GM23338 (cell line): ENCODE results near the gene KIAA0586. TPM values are rescaled to one million over a fixed set of nuclear protein-coding genes. Genes with fewer than 3 reads are reported as not detected.
A peak's percentile ranks its signal among the peaks of the same experiment; 100 is the strongest.
"Not testable (repeated sequence)": the region's sequence is repeated elsewhere in the genome, so short reads cannot be mapped to it uniquely, and the experiment has no call there.

Experiments used
- ATAC-seq: fragments of 200-7000 bp; cut with Tn5 transposase; 3 replicates; pipeline ENCODE4 v1.9.1; 2020
- DNase-seq: peaks from one replicate; pipeline ENCODE4 v3.0.0-alpha.2; 2015; ENCODE audit warnings: low spot score
- H2AFZ ChIP-seq: fragments of 200-600 bp; sonication (generic); 2 replicates; pipeline ENCODE4 v1.8.0; 2016; ENCODE audit warnings: antibody characterized with exemption, mild to moderate bottlenecking, moderate library complexity
- H3F3A ChIP-seq: fragments of 200-600 bp; sonication (generic); replicated peaks from 2 replicates; pipeline ENCODE4 v1.8.0; 2017; ENCODE audit warnings: antibody characterized with exemption, mixed run types, low read depth
- H3K27ac ChIP-seq: fragments of 200-600 bp; sonication (generic); 2 replicates; pipeline ENCODE4 v1.6.1; 2016; ENCODE audit warnings: low read depth
- H3K27me3 ChIP-seq: fragments of 200-600 bp; sonication (generic); 2 replicates; pipeline ENCODE4 v1.8.0; 2016; ENCODE audit warnings: mild to moderate bottlenecking, mixed run types, moderate library complexity; ENCODE audit not compliant: insufficient read depth
- H3K36me3 ChIP-seq: fragments of 200-600 bp; sonication (generic); 2 replicates; pipeline ENCODE4 v1.8.0; 2016; ENCODE audit warnings: mild to moderate bottlenecking; ENCODE audit not compliant: insufficient read depth
- H3K4me1 ChIP-seq: fragments of 200-600 bp; sonication (generic); 2 replicates; pipeline ENCODE4 v1.8.0; 2016; ENCODE audit warnings: mild to moderate bottlenecking, moderate library complexity; ENCODE audit not compliant: insufficient read depth
- H3K4me2 ChIP-seq: fragments of 200-600 bp; sonication (generic); 2 replicates; pipeline ENCODE4 v1.7.1; 2017; ENCODE audit warnings: mixed run types
- H3K4me3 ChIP-seq: fragments of 200-600 bp; sonication (generic); 2 replicates; pipeline ENCODE4 v1.6.1; 2016; ENCODE audit warnings: mixed run types
- H3K79me2 ChIP-seq: fragments of 200-600 bp; sonication (generic); replicated peaks from 2 replicates; pipeline ENCODE4 v1.8.0; 2017; ENCODE audit warnings: mild to moderate bottlenecking; ENCODE audit not compliant: insufficient read depth
- H3K9me2 ChIP-seq: fragments of 200-600 bp; sonication (generic); 2 replicates; pipeline ENCODE4 v1.8.0; 2017; ENCODE audit not compliant: insufficient read depth
- H4K20me1 ChIP-seq: fragments of 200-600 bp; sonication (generic); replicated peaks from 2 replicates; pipeline ENCODE4 v1.8.0; 2017; ENCODE audit warnings: mild to moderate bottlenecking; ENCODE audit not compliant: insufficient read depth
- H3K27ac Mint-ChIP-seq: 2 replicates; pipeline ENCODE4 v1.8.0; 2020; ENCODE audit warnings: inconsistent platforms, mild to moderate bottlenecking, moderate library complexity, mixed read lengths
- H3K27me3 Mint-ChIP-seq: 3 replicates; pipeline ENCODE4 v1.8.0; 2022; ENCODE audit warnings: low read depth, mild to moderate bottlenecking, moderate library complexity, mixed read lengths, inconsistent platforms; ENCODE audit not compliant: insufficient read depth, poor library complexity
- H3K36me3 Mint-ChIP-seq: 3 replicates; pipeline ENCODE4 v1.8.0; 2021; ENCODE audit warnings: low read depth, mild to moderate bottlenecking, inconsistent platforms, moderate library complexity, mixed read lengths
- H3K4me1 Mint-ChIP-seq: 3 replicates; pipeline ENCODE4 v1.8.0; 2020; ENCODE audit warnings: mild to moderate bottlenecking, inconsistent platforms, mixed read lengths
- H3K4me3 Mint-ChIP-seq: 3 replicates; pipeline ENCODE4 v1.8.0; 2021; ENCODE audit warnings: moderate library complexity, mild to moderate bottlenecking, inconsistent platforms, mixed read lengths
- H3K9me3 Mint-ChIP-seq: 3 replicates; pipeline ENCODE4 v1.8.0; 2020; ENCODE audit warnings: moderate library complexity, mild to moderate bottlenecking, inconsistent platforms, mixed read lengths
- CREB1 ChIP-seq: fragments of 250-450 bp; sonication (Bioruptor Pico); IDR thresholded peaks from 2 replicates; pipeline ENCODE4 v1.5.0; 2020; ENCODE audit warnings: low read depth, mild to moderate bottlenecking, moderate library complexity
- CTCF ChIP-seq, 2 experiments: fragments of 200-600 bp in 1 of 2; sonication (generic) in 1 of 2; conservative IDR thresholded peaks; 2 replicates each; pipeline versions ENCODE4 v1.5.1 to v1.6.1; 2016 to 2017; ENCODE audit warnings: antibody characterized with exemption in 2 of 2, low read depth in 2 of 2, mild to moderate bottlenecking in 2 of 2, moderate library complexity in 1 of 2
- ETS1 ChIP-seq: IDR thresholded peaks from 2 replicates; pipeline ENCODE4 v1.6.1; 2016; ENCODE audit warnings: antibody characterized with exemption
- EZH2phosphoT487 ChIP-seq: fragments of 200-600 bp; sonication (generic); IDR thresholded peaks from one replicate; pipeline ENCODE4 v1.8.1; 2018; ENCODE audit warnings: antibody characterized with exemption; ENCODE audit not compliant: unreplicated experiment
- NANOG ChIP-seq: IDR thresholded peaks from 2 replicates; pipeline ENCODE4 v1.6.1; 2016; ENCODE audit warnings: antibody characterized with exemption, borderline replicate concordance
- POLR2AphosphoS5 ChIP-seq: IDR thresholded peaks from 2 replicates; pipeline ENCODE4 v1.6.1; 2016; ENCODE audit warnings: antibody characterized with exemption, low read depth
- STAT1 ChIP-seq: IDR thresholded peaks from one replicate; pipeline ENCODE4 v1.6.1; 2016; ENCODE audit warnings: antibody characterized with exemption; ENCODE audit not compliant: unreplicated experiment
- ZNF114 ChIP-seq: fragments of 250-450 bp; sonication (Bioruptor Pico); IDR thresholded peaks from 2 replicates; pipeline ENCODE4 v1.5.0; 2020; ENCODE audit warnings: mild to moderate bottlenecking, moderate library complexity
- ZNF462 ChIP-seq: fragments of 250-450 bp; sonication (Bioruptor Pico); IDR thresholded peaks from 2 replicates; pipeline ENCODE4 v1.5.0; 2020; ENCODE audit warnings: mild to moderate bottlenecking, moderate library complexity
- polyA plus RNA-seq: library from polyadenylated mRNA; unstranded; fragments of >200 nt; fragmentation: Nextera tagmentation; extraction: Ambion mirVana; gene quantifications from 2 replicates; pipeline ENCODE4 v1.2.1, GENCODE V29; 2016
- total RNA-seq: library from RNA; depleted of rRNA; stranded (reverse); fragments of >200 nt; shearing (Covaris generic); gene quantifications from 2 replicates; pipeline ENCODE4 v1.2.3, GENCODE V29; 2014

Gene KIAA0586
- total and polyA plus RNA-seq, 2 experiments from 2014 or later = 22.2 to 23.7 TPM

- not testable (repeated sequence) for H3K4me1 ChIP-seq, H4K20me1 ChIP-seq, H2AFZ ChIP-seq, H3K27me3 Mint-ChIP-seq, H3K4me1 Mint-ChIP-seq, H3K27me3 ChIP-seq, H3K4me3 ChIP-seq, H3K27ac ChIP-seq, H3K36me3 ChIP-seq, ATAC-seq, H3K27ac Mint-ChIP-seq, H3K4me3 Mint-ChIP-seq, H3F3A ChIP-seq, H3K4me2 ChIP-seq, H3K9me2 ChIP-seq, H3K79me2 ChIP-seq
- H3K9me3 Mint-ChIP-seq = peaks cover 46% of the 10 kb centered on the region
- DNase-seq = peak; percentile 33
- peaks cover 67% of the 10 kb centered on the region for H3K36me3 Mint-ChIP-seq
Measured at GRCh38 chr14:58525691-58526090, 98.2 kb downstream of the KIAA0586 start.

- H3K27me3 Mint-ChIP-seq = peaks cover 3% of the 10 kb centered on the region
Measured at GRCh38 chr14:58533446-58533845, 105.9 kb downstream of the KIAA0586 start.

GRCh38 chr14:58535044-58535443 lies 107.5 kb downstream of the KIAA0586 start:
- Histone ChIP-seq H3K4me1 (no peaks in the 10 kb centered on the region), H3K36me3 (no peaks in the 10 kb centered on the region), H3K4me2 (no peak overlapping the region), H3K9me2 (no peaks in the 10 kb centered on the region), H4K20me1 (no peaks in the 10 kb centered on the region), H2AFZ (no peak overlapping the region), H3K27me3 (no peaks in the 10 kb centered on the region), H3F3A (no peaks in the 10 kb centered on the region), H3K27ac (no peak overlapping the region), H3K79me2 (no peaks in the 10 kb centered on the region), H3K4me3 (no peak overlapping the region)
- Mint-ChIP-seq H3K4me3 (no peak overlapping the region), H3K27ac (no peak overlapping the region), H3K27me3 (peaks cover 1% of the 10 kb centered on the region), H3K36me3 (no peaks in the 10 kb centered on the region), H3K4me1 (no peaks in the 10 kb centered on the region), H3K9me3 (peaks cover 3% of the 10 kb centered on the region; the same call in 2 of the 3 replicates)
- DNase-seq = no peak
- ATAC-seq = no peak
- TF ChIP-seq NANOG = no peak
- no peak for TF ChIP-seq CREB1 (CRISPR knock-in tag)
- TF ChIP-seq CTCF (conservative IDR thresholded peaks at IDR 0.05; ENCODE audit: low read depth in 2 of 2) = no peak
- TF ChIP-seq POLR2AphosphoS5 = no peak
- TF ChIP-seq ZNF114 = no peak
- no peak for TF ChIP-seq ETS1
- no peak for TF ChIP-seq STAT1
- no peak for TF ChIP-seq EZH2phosphoT487
- TF ChIP-seq ZNF462 (CRISPR knock-in tag) = no peak

More at GRCh38 chr14:58533446-58533845, 105.9 kb downstream of the KIAA0586 start:
- Mint-ChIP-seq H3K27ac (no peak overlapping the region), H3K36me3 (peaks cover 14% of the 10 kb centered on the region; the same call in 2 of the 3 replicates), H3K9me3 (peaks cover 19% of the 10 kb centered on the region), H3K4me3 (no peak overlapping the region), H3K4me1 (no peaks in the 10 kb centered on the region)
- Histone ChIP-seq H3K27ac (no peak overlapping the region), H3K9me2 (no peaks in the 10 kb centered on the region), H3K36me3 (no peaks in the 10 kb centered on the region), H3K4me3 (no peak overlapping the region), H3K27me3 (no peaks in the 10 kb centered on the region), H3K79me2 (no peaks in the 10 kb centered on the region), H3F3A (no peaks in the 10 kb centered on the region), H2AFZ (no peak overlapping the region), H4K20me1 (no peaks in the 10 kb centered on the region), H3K4me1 (no peaks in the 10 kb centered on the region), H3K4me2 (no peak overlapping the region)
- ATAC-seq (no peak; the same call in 2 of the 3 replicates), DNase-seq (no peak)
- TF ChIP-seq STAT1 = no peak
